GM23338 (cell line): ENCODE measurements around the gene CELA1. TPM values are rescaled to one million over a fixed set of nuclear protein-coding genes. Genes with fewer than 3 reads are reported as not detected.

Source experiments
- ATAC-seq: fragments of 200-7000 bp; cut with Tn5 transposase; 3 replicates; pipeline ENCODE4 v1.9.1; 2020
- DNase-seq: peaks from one replicate; pipeline ENCODE4 v3.0.0-alpha.2; 2015; ENCODE audit warnings: low spot score
- H2AFZ ChIP-seq: fragments of 200-600 bp; sonication (generic); 2 replicates; pipeline ENCODE4 v1.8.0; 2016; ENCODE audit warnings: antibody characterized with exemption, mild to moderate bottlenecking, moderate library complexity
- H3F3A ChIP-seq: fragments of 200-600 bp; sonication (generic); replicated peaks from 2 replicates; pipeline ENCODE4 v1.8.0; 2017; ENCODE audit warnings: antibody characterized with exemption, mixed run types, low read depth
- H3K27ac ChIP-seq: fragments of 200-600 bp; sonication (generic); 2 replicates; pipeline ENCODE4 v1.6.1; 2016; ENCODE audit warnings: low read depth
- H3K27me3 ChIP-seq: fragments of 200-600 bp; sonication (generic); 2 replicates; pipeline ENCODE4 v1.8.0; 2016; ENCODE audit warnings: mild to moderate bottlenecking, mixed run types, moderate library complexity; ENCODE audit not compliant: insufficient read depth
- H3K36me3 ChIP-seq: fragments of 200-600 bp; sonication (generic); 2 replicates; pipeline ENCODE4 v1.8.0; 2016; ENCODE audit warnings: mild to moderate bottlenecking; ENCODE audit not compliant: insufficient read depth
- H3K4me1 ChIP-seq: fragments of 200-600 bp; sonication (generic); 2 replicates; pipeline ENCODE4 v1.8.0; 2016; ENCODE audit warnings: mild to moderate bottlenecking, moderate library complexity; ENCODE audit not compliant: insufficient read depth
- H3K4me2 ChIP-seq: fragments of 200-600 bp; sonication (generic); 2 replicates; pipeline ENCODE4 v1.7.1; 2017; ENCODE audit warnings: mixed run types
- H3K4me3 ChIP-seq: fragments of 200-600 bp; sonication (generic); 2 replicates; pipeline ENCODE4 v1.6.1; 2016; ENCODE audit warnings: mixed run types
- H3K79me2 ChIP-seq: fragments of 200-600 bp; sonication (generic); replicated peaks from 2 replicates; pipeline ENCODE4 v1.8.0; 2017; ENCODE audit warnings: mild to moderate bottlenecking; ENCODE audit not compliant: insufficient read depth
- H3K9me2 ChIP-seq: fragments of 200-600 bp; sonication (generic); 2 replicates; pipeline ENCODE4 v1.8.0; 2017; ENCODE audit not compliant: insufficient read depth
- H4K20me1 ChIP-seq: fragments of 200-600 bp; sonication (generic); replicated peaks from 2 replicates; pipeline ENCODE4 v1.8.0; 2017; ENCODE audit warnings: mild to moderate bottlenecking; ENCODE audit not compliant: insufficient read depth
- H3K27ac Mint-ChIP-seq: 2 replicates; pipeline ENCODE4 v1.8.0; 2020; ENCODE audit warnings: inconsistent platforms, mild to moderate bottlenecking, moderate library complexity, mixed read lengths
- H3K27me3 Mint-ChIP-seq: 3 replicates; pipeline ENCODE4 v1.8.0; 2022; ENCODE audit warnings: low read depth, mild to moderate bottlenecking, moderate library complexity, mixed read lengths, inconsistent platforms; ENCODE audit not compliant: insufficient read depth, poor library complexity
- H3K36me3 Mint-ChIP-seq: 3 replicates; pipeline ENCODE4 v1.8.0; 2021; ENCODE audit warnings: low read depth, mild to moderate bottlenecking, inconsistent platforms, moderate library complexity, mixed read lengths
- H3K4me1 Mint-ChIP-seq: 3 replicates; pipeline ENCODE4 v1.8.0; 2020; ENCODE audit warnings: mild to moderate bottlenecking, inconsistent platforms, mixed read lengths
- H3K4me3 Mint-ChIP-seq: 3 replicates; pipeline ENCODE4 v1.8.0; 2021; ENCODE audit warnings: moderate library complexity, mild to moderate bottlenecking, inconsistent platforms, mixed read lengths
- H3K9me3 Mint-ChIP-seq: 3 replicates; pipeline ENCODE4 v1.8.0; 2020; ENCODE audit warnings: moderate library complexity, mild to moderate bottlenecking, inconsistent platforms, mixed read lengths
- EZH2 ChIP-seq: fragments of 200-600 bp; sonication (generic); IDR thresholded peaks from one replicate; pipeline ENCODE4 v1.8.0; 2017; ENCODE audit warnings: antibody characterized with exemption, mild to moderate bottlenecking, low read depth; ENCODE audit not compliant: unreplicated experiment
- EZH2phosphoT487 ChIP-seq: fragments of 200-600 bp; sonication (generic); IDR thresholded peaks from one replicate; pipeline ENCODE4 v1.8.1; 2018; ENCODE audit warnings: antibody characterized with exemption; ENCODE audit not compliant: unreplicated experiment
- JUNB ChIP-seq: IDR thresholded peaks from one replicate; pipeline ENCODE4 v1.6.1; 2016; ENCODE audit warnings: antibody characterized with exemption; ENCODE audit not compliant: unreplicated experiment
- POLR2AphosphoS5 ChIP-seq: IDR thresholded peaks from 2 replicates; pipeline ENCODE4 v1.6.1; 2016; ENCODE audit warnings: antibody characterized with exemption, low read depth
- STAT1 ChIP-seq: IDR thresholded peaks from one replicate; pipeline ENCODE4 v1.6.1; 2016; ENCODE audit warnings: antibody characterized with exemption; ENCODE audit not compliant: unreplicated experiment
- ZNF114 ChIP-seq: fragments of 250-450 bp; sonication (Bioruptor Pico); IDR thresholded peaks from 2 replicates; pipeline ENCODE4 v1.5.0; 2020; ENCODE audit warnings: mild to moderate bottlenecking, moderate library complexity
- polyA plus RNA-seq: library from polyadenylated mRNA; unstranded; fragments of >200 nt; fragmentation: Nextera tagmentation; extraction: Ambion mirVana; gene quantifications from 2 replicates; pipeline ENCODE4 v1.2.1, GENCODE V29; 2016
- total RNA-seq: library from RNA; depleted of rRNA; stranded (reverse); fragments of >200 nt; shearing (Covaris generic); gene quantifications from 2 replicates; pipeline ENCODE4 v1.2.3, GENCODE V29; 2014
- TF ChIP-seq, protein P1 (sequence below), 2 experiments: fragments of 200-600 bp in 1 of 2; sonication (generic) in 1 of 2; conservative IDR thresholded peaks; 2 replicates each; pipeline versions ENCODE4 v1.5.1 to v1.6.1; 2016 to 2017; ENCODE audit warnings: antibody characterized with exemption in 2 of 2, low read depth in 2 of 2, mild to moderate bottlenecking in 2 of 2, moderate library complexity in 1 of 2
- TF ChIP-seq, protein P2 (sequence below): IDR thresholded peaks from 2 replicates; pipeline ENCODE4 v1.6.1; 2016; ENCODE audit warnings: antibody characterized with exemption
- TF ChIP-seq, protein P3 (sequence below): IDR thresholded peaks from one replicate; pipeline ENCODE4 v1.6.1; 2018; ENCODE audit warnings: antibody characterized with exemption; ENCODE audit not compliant: unreplicated experiment

CELA1 gene
- total and polyA plus RNA-seq, 2 experiments from 2014 or later = not detected

DNA sequence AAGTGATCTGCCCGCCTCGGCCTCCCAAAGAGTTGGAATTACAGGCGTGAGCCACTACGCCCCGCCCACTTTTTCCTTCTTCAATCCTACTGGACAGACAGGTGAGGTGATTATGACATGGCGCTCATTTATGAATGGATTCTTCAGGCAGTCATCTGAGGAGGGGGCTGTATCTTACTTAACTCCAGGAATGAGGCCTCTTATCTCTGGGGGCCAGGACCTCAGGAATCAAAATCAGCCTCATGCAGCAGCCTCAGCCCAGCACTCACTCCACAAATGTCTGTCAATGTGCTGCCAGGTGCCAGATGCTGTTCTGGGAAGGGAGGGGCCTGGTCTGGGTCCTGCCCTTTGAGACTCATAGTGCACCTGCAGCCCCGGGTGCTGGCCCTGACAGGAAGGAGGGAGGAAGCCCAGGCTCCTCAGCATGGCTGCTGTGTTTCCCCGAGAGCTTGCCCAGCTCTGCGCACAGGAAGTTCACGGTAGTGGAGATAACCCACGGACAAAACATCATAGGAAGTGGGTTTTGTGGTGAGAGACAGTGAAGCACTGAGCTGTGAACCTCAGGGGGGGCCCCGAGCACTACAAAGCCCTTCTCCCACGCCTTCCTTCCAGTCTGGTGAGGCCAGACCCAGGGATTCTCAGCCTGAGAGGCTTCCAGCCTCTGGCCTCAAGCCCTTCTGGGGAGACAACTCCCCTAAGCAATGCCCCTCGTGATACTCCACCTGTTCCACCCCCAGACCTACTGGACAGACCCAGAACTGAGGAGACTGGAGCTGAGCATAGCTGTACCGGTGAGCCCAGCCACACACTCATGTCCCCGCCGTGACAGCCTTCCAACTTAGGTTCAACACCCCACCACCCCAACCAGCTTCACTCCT is 22.4 kb upstream of the CELA1 start (continued):
- TF ChIP-seq POLR2AphosphoS5 (no peak), ZNF114 (CRISPR knock-in tag) (no peak), EZH2 (no peak), EZH2phosphoT487 (no peak)
- TF ChIP-seq, protein P1, sequence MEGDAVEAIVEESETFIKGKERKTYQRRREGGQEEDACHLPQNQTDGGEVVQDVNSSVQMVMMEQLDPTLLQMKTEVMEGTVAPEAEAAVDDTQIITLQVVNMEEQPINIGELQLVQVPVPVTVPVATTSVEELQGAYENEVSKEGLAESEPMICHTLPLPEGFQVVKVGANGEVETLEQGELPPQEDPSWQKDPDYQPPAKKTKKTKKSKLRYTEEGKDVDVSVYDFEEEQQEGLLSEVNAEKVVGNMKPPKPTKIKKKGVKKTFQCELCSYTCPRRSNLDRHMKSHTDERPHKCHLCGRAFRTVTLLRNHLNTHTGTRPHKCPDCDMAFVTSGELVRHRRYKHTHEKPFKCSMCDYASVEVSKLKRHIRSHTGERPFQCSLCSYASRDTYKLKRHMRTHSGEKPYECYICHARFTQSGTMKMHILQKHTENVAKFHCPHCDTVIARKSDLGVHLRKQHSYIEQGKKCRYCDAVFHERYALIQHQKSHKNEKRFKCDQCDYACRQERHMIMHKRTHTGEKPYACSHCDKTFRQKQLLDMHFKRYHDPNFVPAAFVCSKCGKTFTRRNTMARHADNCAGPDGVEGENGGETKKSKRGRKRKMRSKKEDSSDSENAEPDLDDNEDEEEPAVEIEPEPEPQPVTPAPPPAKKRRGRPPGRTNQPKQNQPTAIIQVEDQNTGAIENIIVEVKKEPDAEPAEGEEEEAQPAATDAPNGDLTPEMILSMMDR (conservative IDR thresholded peaks at IDR 0.05; ENCODE audit: low read depth in 2 of 2) = no peak
- TF ChIP-seq, protein P2, sequence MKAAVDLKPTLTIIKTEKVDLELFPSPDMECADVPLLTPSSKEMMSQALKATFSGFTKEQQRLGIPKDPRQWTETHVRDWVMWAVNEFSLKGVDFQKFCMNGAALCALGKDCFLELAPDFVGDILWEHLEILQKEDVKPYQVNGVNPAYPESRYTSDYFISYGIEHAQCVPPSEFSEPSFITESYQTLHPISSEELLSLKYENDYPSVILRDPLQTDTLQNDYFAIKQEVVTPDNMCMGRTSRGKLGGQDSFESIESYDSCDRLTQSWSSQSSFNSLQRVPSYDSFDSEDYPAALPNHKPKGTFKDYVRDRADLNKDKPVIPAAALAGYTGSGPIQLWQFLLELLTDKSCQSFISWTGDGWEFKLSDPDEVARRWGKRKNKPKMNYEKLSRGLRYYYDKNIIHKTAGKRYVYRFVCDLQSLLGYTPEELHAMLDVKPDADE = no peak
- TF ChIP-seq, protein P3, sequence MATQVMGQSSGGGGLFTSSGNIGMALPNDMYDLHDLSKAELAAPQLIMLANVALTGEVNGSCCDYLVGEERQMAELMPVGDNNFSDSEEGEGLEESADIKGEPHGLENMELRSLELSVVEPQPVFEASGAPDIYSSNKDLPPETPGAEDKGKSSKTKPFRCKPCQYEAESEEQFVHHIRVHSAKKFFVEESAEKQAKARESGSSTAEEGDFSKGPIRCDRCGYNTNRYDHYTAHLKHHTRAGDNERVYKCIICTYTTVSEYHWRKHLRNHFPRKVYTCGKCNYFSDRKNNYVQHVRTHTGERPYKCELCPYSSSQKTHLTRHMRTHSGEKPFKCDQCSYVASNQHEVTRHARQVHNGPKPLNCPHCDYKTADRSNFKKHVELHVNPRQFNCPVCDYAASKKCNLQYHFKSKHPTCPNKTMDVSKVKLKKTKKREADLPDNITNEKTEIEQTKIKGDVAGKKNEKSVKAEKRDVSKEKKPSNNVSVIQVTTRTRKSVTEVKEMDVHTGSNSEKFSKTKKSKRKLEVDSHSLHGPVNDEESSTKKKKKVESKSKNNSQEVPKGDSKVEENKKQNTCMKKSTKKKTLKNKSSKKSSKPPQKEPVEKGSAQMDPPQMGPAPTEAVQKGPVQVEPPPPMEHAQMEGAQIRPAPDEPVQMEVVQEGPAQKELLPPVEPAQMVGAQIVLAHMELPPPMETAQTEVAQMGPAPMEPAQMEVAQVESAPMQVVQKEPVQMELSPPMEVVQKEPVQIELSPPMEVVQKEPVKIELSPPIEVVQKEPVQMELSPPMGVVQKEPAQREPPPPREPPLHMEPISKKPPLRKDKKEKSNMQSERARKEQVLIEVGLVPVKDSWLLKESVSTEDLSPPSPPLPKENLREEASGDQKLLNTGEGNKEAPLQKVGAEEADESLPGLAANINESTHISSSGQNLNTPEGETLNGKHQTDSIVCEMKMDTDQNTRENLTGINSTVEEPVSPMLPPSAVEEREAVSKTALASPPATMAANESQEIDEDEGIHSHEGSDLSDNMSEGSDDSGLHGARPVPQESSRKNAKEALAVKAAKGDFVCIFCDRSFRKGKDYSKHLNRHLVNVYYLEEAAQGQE = no peak

DNA sequence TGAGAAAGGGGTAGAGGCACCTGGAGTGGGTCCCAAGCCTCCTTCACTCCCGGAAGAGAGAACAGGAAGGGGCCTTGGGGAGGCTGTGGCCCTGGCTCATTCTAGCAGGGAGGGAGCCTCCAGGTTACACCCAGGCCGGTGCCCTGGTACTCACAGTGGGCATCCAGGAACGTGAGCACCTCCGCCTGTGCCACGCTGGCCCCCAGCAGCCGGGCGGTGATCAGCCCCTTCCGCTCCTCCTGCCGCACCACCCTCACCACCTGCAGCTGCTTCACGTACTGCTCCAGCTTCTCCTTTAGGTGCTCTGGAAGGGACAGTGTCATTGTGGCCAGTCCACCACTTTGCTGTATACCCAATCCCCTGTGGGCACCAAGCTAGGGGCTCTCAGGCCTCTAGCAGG is 18.8 kb upstream of the CELA1 start:
- no peak for ATAC-seq
- H3K4me3 Mint-ChIP-seq = no peak overlapping the region
- no peak for TF ChIP-seq EZH2phosphoT487
- TF ChIP-seq, protein P2 = no peak
- TF ChIP-seq JUNB = no peak
- no peak for TF ChIP-seq STAT1

More for the DNA sequence above, 18.8 kb upstream of the CELA1 start:
- Histone ChIP-seq H3K27me3 (no peaks in the 10 kb centered on the region), H3K27ac (no peak overlapping the region), H3K79me2 (no peaks in the 10 kb centered on the region), H3K36me3 (no peaks in the 10 kb centered on the region), H4K20me1 (no peaks in the 10 kb centered on the region; the same call in 1 of the 2 replicates), H3K4me3 (no peak overlapping the region), H3K9me2 (no peaks in the 10 kb centered on the region), H3K4me1 (no peaks in the 10 kb centered on the region), H3K4me2 (no peak overlapping the region), H3F3A (0 out of 2 replicates have a peak, but pooled peaks cover 2% of the 10 kb centered on the region), H2AFZ (no peak overlapping the region)
- peaks cover 14% of the 10 kb centered on the region for H3K4me1 Mint-ChIP-seq
- peaks cover 3% of the 10 kb centered on the region; the same call in 2 of the 3 replicates for H3K36me3 Mint-ChIP-seq
- peaks cover 4% of the 10 kb centered on the region for H3K27me3 Mint-ChIP-seq
- H3K27ac Mint-ChIP-seq = no peak overlapping the region
- no peaks in the 10 kb centered on the region for H3K9me3 Mint-ChIP-seq
- no peak for DNase-seq
